ENCODE data around the gene TBX15.
A peak's percentile ranks its signal among the peaks of the same experiment; 100 is the strongest.

TBX15 gene

GRCh38 chr1:118984086-118984721 lies 3.9 kb downstream of the TBX15 start:
- no peak for TF ChIP-seq TSHZ2 (CRISPR knock-in tag; IDR thresholded peaks at IDR 0.05)
- TF ChIP-seq CSRNP3 (CRISPR knock-in tag; IDR thresholded peaks at IDR 0.05), result no peak
- peak; percentile 37 for ATAC-seq

GRCh38 chr1:118983558-118984041 lies 4.5 kb downstream of the TBX15 start:
- ATAC-seq, result no peak
- no peak for TF ChIP-seq ZFP3 (CRISPR knock-in tag; IDR thresholded peaks at IDR 0.05)
- TF ChIP-seq RARB (CRISPR knock-in tag; IDR thresholded peaks at IDR 0.05), result no peak
- no peak for TF ChIP-seq CSRNP3 (CRISPR knock-in tag; IDR thresholded peaks at IDR 0.05)
- TF ChIP-seq ISL1 (CRISPR knock-in tag; IDR thresholded peaks at IDR 0.05), result no peak
- TF ChIP-seq ESRRG (CRISPR knock-in tag; IDR thresholded peaks at IDR 0.05), result no peak
- TF ChIP-seq ARNTL (CRISPR knock-in tag; IDR thresholded peaks at IDR 0.05; ENCODE audit: borderline replicate concordance, low read depth), result no peak

- no peak for TF ChIP-seq RARB (CRISPR knock-in tag; IDR thresholded peaks at IDR 0.05)
- no peak for TF ChIP-seq ZC3H10 (CRISPR knock-in tag; IDR thresholded peaks at IDR 0.05)
- TF ChIP-seq POU6F1 (CRISPR knock-in tag; IDR thresholded peaks at IDR 0.05; ENCODE audit: borderline replicate concordance, low read depth), result no peak
- no peak for TF ChIP-seq SNAI2 (CRISPR knock-in tag; IDR thresholded peaks at IDR 0.05)
- no peak for TF ChIP-seq PPARA (CRISPR knock-in tag; IDR thresholded peaks at IDR 0.05; ENCODE audit: borderline replicate concordance)
- TF ChIP-seq ZNF565 (CRISPR knock-in tag; conservative IDR thresholded peaks at IDR 0.05; ENCODE audit: low read depth), result no peak
- no peak for TF ChIP-seq CSDC2 (CRISPR knock-in tag; IDR thresholded peaks at IDR 0.05)
- TF ChIP-seq PATZ1 (CRISPR knock-in tag; IDR thresholded peaks at IDR 0.05; ENCODE audit: borderline replicate concordance), result no peak
- no peak for ATAC-seq
Observed at GRCh38 chr1:118982821-118983557, 5.2 kb downstream of the TBX15 start.

GRCh38 chr1:118982266-118982665 lies 5.9 kb downstream of the TBX15 start:
- ATAC-seq, result no peak
- TF ChIP-seq RARB (CRISPR knock-in tag; IDR thresholded peaks at IDR 0.05) (no peak), TSHZ2 (CRISPR knock-in tag; IDR thresholded peaks at IDR 0.05) (no peak), ZNF8 (CRISPR knock-in tag; IDR thresholded peaks at IDR 0.05) (no peak), OSR1 (CRISPR knock-in tag; IDR thresholded peaks at IDR 0.05) (no peak), CREB5 (CRISPR knock-in tag; IDR thresholded peaks at IDR 0.05; ENCODE audit: low read depth) (no peak), PATZ1 (CRISPR knock-in tag; IDR thresholded peaks at IDR 0.05; ENCODE audit: borderline replicate concordance) (no peak), ESRRG (CRISPR knock-in tag; IDR thresholded peaks at IDR 0.05) (no peak), ZNF70 (CRISPR knock-in tag; IDR thresholded peaks at IDR 0.05) (no peak), ZC3H10 (CRISPR knock-in tag; IDR thresholded peaks at IDR 0.05) (no peak), SNAI2 (CRISPR knock-in tag; IDR thresholded peaks at IDR 0.05) (no peak)
